Endothelial cell of umbilical vein (primary cell): ENCODE measurements around the gene CCDC7.

Experiments used
- CTCF ChIP-seq, 2 donors: IDR thresholded peaks; 1 replicate in 1 of 2; 2 replicates in 1 of 2; pipeline ENCODE4 v1.5.1; 2011; ENCODE audit warnings: low read length in 2 of 2, mild to moderate bottlenecking in 2 of 2, moderate library complexity in 2 of 2, control low read depth in 1 of 2, inconsistent platforms in 1 of 2, low read depth in 1 of 2; ENCODE audit not compliant: insufficient read depth in 1 of 2; ENCODE audit errors: extremely low read depth in 1 of 2
- EZH2 ChIP-seq: IDR thresholded peaks from 2 replicates; pipeline ENCODE4 v1.6.1; 2012; ENCODE audit warnings: borderline replicate concordance, low read depth, mild to moderate bottlenecking, moderate library complexity, low read length, inconsistent platforms; ENCODE audit not compliant: severe bottlenecking
- JUN ChIP-seq: IDR thresholded peaks from 2 replicates; pipeline ENCODE4 v1.6.1; 2011; ENCODE audit warnings: borderline replicate concordance, low read depth; ENCODE audit not compliant: insufficient read length, insufficient read depth
- MAX ChIP-seq: IDR thresholded peaks from 2 replicates; pipeline ENCODE4 v1.6.1; 2011; ENCODE audit not compliant: insufficient read depth, insufficient read length
- MYC ChIP-seq: IDR thresholded peaks from one replicate; pipeline ENCODE4 v1.6.1; 2011; ENCODE audit warnings: mild to moderate bottlenecking, low read depth, low read length
- POLR2A ChIP-seq: IDR thresholded peaks from 2 replicates; pipeline ENCODE4 v1.6.1; 2012; ENCODE audit warnings: low read depth, mild to moderate bottlenecking, control low read depth, low read length
- POLR2AphosphoS5 ChIP-seq: IDR thresholded peaks from 2 replicates; pipeline ENCODE4 v1.6.1; 2012; ENCODE audit warnings: low read depth, mild to moderate bottlenecking, control low read depth, low read length, moderate library complexity; ENCODE audit not compliant: insufficient read depth

GRCh38 chr10:32461203-32461602 is 15.3 kb downstream of the CCDC7 start:
- TF ChIP-seq CTCF (IDR thresholded peaks at IDR 0.05; ENCODE audit: extremely low read depth in 1 of 2, insufficient read depth in 1 of 2, low read depth in 1 of 2, low read length in 2 of 2), result no peak
- no peak for TF ChIP-seq MYC
- no peak for TF ChIP-seq MAX
- no peak for TF ChIP-seq POLR2A
- TF ChIP-seq EZH2, result no peak
- TF ChIP-seq POLR2AphosphoS5, result no peak
- no peak for TF ChIP-seq JUN
